SKM-1 (cell line): ENCODE measurements around the gene FARSA.
A peak's percentile ranks its signal among the peaks of the same experiment; 100 is the strongest.
"Not testable (repeated sequence)": the region's sequence is repeated elsewhere in the genome, so short reads cannot be mapped to it uniquely, and the experiment has no call there.

Experiments used
- DNase-seq: peaks from one replicate; lab custom pipeline; 2025; ENCODE audit not compliant: unreplicated experiment; lab: John Stamatoyannopoulos, UW

FARSA gene

GRCh38 chr19:12933287-12934072, at the start of gene FARSA:
TSS of gene FARSA (minus strand) at chr19:12933711. CDS start at chr19:12933696, 15 bp downstream.
- DNase-seq: peak; percentile 88

DNA sequence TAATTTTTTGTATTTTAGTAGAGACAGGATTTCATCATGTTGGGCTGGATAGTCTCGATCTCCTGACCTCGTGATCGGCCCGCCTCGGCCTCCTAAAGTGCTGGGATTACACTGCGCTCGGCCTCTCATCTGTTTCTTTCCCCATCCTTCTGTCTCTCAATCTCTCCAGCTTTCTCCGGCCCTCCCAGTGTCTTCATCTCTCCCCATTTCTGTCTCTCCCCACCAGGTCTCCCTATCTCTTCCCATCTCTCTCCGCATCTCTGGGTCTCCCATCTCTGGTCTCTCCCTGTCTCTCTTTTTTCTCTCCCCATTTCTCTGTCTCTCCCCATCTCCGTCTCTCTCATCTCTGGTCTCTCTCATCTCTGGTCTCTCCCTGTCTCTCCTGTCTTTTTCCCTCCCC, 49.6 kb upstream of the FARSA start:
- DNase-seq: no peak

DNA sequence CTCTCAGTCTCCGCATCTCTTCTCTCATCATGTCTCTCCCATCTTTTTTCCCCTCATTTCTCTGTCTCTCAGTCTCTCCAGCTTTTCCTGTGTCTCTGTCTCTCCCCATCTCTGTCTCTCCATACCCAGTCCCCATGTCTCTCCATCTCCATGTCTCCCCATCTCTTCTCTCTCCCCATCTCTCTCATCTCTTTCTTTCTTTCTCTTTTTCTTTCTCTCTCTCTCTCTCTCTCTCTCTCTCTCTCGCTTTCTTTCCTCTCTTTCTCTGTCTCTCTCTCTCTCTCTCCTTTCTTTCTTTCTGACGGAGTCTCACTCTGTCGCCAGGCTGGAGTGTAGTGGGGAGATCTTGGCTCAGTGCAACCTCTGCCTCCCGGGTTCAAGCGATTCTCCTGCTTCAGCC, 49.1 kb upstream of the FARSA start:
- no peak for DNase-seq

GRCh38 chr19:12979974-12980373, 46.5 kb upstream of the FARSA start:
- DNase-seq: no peak

- not testable (repeated sequence) for DNase-seq
These were observed 42.6 kb upstream of the FARSA start for GRCh38 chr19:12976109-12976508.

- no peak for DNase-seq
These were observed 41.8 kb upstream of the FARSA start for GRCh38 chr19:12975221-12975741.

DNA sequence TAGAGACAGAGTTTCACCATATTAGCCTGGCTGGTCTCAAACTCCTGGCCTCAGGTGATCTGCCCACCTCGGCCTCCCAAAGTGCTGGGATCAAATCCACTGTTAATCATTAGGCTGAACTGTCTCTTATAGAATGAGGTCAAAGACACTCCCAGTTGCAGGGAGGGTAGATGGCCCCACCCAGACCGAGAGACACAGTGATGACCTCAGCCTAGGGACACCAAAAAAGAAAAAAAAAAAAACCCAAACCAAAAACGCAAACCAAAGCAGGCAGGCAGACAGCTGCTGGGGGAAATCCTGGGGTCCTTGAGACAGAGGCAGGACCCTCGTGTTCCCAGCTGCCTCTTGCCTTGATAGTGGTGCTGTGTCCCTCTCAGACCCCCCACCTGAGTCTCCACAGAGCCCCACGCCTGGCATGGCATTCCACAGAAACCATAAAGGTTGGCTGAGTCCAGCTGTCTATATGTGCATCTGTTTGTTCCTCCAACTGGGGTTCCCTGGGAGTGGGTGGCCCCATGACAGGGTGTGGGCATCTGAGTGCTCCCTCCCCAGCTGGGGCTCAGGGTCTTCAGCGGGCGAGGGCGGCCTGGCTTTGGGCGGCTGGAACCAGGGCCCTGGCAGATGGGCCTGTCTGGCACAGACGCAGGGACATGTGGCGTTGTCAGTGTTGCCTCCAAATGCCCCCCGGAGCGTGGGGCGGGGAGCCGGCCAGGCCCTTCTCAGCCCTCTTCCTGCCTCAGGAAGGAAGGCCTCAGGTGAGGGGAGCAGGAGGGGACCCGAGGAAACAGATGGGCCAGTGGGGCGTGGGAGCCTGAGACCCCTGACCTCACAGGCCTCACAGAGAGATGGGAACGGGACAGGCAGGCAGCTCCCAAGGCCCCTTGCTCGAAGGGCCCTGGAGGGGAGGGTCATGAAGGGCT, 41.0 kb upstream of the FARSA start:
- no peak for DNase-seq

DNA sequence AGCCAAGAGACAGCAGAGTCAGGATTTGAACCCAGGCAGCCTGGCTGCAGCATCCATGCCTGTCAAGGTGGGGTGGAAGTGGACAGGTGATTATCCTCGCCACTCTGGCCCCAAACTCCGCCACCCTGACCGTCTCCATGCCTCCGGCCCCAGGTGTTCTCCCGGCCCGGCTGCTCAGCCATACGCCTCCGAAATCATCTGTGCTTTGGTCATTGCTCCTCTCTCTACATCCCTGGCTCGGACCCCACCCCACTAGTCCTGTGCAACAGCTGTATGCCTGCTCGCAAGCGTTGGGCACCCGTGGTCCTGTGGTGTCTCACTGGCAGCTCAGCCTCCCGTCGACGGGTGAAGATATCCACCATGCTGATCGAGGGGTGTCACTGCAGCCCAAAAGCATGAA, 39.7 kb upstream of the FARSA start:
- DNase-seq: no peak

- no peak for DNase-seq
These were observed 36.7 kb upstream of the FARSA start for GRCh38 chr19:12970070-12970820.

GRCh38 chr19:12969292-12969988, 35.9 kb upstream of the FARSA start, which contains the start of gene DAND5:
TSS of gene DAND5 (plus strand) at chr19:12969576. CDS start at chr19:12969661, 85 bp downstream.
- no peak for DNase-seq

DNA sequence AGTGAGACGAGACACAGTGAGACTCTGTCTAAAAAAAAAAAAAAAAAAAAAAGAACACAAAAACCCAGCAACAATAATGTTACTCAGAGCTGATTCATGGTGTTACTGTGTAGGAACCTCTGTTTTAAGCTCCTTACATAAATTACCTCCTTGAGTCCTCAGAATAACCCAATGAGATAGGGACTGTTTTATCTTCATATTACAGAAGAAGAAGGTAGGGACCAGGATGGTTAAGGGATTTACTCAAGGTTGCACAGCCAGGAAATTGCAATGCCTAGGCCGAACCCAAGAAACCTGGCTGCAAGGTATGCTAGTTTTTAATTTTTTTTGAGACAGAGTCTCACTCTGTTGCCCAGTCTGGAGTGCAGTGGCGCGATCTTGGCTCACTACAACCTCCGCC, 34.4 kb upstream of the FARSA start:
- DNase-seq: no peak

DNA sequence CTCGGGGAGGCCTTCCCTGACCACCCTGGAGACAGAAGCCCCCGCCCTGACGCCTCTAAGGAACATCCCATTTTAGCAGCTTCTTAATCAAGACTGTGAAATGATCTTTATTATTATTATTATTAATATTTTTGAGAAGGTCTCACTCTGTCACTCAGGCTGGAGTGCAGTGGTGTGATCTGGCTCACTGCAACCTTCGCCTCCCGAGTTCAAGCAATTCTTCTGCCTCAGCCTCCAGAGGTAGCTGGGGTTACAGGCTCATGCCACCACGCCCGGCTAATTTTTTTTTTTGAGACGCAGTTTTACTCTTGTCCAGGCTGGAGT, 32.3 kb upstream of the FARSA start:
- no peak for DNase-seq

- peak; percentile 53 for DNase-seq
These were observed 31.7 kb upstream of the FARSA start for GRCh38 chr19:12965017-12965811.

DNA sequence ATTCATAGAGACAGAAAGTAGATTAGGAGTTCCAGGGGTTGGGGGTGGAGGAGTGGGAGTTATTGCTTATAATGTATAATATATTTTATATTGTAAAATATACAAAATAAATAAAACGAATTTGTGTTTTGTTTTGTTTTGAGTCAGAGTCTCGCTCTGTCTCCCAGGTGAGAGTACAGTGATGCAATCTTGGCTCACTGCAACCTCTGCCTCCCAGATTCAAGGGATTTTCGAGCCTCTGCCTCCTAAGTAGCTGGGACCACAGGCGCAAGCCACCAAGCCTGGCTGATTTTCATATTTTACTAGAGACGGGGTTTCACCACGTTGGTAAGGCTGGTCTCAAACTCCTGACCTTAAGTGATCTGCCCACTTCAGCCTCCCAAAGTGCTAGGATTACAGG, 26.0 kb upstream of the FARSA start:
- no peak for DNase-seq

DNA sequence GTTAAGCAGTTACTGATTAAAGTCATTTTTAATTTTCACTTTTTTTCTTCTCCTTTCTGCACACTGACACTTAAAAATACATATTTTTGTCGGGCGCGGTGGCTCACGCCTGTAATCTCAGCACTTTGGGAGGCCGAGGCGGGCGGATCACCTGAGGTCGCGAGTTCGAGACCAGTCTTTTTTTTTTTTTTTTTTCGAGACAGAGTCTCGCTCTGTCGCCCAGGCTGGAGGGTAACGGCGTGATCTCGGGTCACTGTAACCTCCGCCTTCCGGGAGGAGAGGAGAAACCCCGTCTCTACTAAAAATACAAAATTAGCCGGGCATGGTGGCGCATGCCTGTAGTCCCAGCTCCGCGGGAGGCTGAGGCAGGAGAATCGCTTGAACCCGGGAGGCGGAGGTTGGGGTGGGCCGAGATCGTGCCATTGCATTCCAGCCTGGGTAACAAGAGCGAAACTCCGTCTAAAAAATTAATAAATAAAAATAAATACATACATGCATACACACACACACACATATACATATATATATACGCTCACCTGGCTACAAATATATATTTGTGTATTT, 24.0 kb upstream of the FARSA start:
- not testable (repeated sequence) for DNase-seq

DNA sequence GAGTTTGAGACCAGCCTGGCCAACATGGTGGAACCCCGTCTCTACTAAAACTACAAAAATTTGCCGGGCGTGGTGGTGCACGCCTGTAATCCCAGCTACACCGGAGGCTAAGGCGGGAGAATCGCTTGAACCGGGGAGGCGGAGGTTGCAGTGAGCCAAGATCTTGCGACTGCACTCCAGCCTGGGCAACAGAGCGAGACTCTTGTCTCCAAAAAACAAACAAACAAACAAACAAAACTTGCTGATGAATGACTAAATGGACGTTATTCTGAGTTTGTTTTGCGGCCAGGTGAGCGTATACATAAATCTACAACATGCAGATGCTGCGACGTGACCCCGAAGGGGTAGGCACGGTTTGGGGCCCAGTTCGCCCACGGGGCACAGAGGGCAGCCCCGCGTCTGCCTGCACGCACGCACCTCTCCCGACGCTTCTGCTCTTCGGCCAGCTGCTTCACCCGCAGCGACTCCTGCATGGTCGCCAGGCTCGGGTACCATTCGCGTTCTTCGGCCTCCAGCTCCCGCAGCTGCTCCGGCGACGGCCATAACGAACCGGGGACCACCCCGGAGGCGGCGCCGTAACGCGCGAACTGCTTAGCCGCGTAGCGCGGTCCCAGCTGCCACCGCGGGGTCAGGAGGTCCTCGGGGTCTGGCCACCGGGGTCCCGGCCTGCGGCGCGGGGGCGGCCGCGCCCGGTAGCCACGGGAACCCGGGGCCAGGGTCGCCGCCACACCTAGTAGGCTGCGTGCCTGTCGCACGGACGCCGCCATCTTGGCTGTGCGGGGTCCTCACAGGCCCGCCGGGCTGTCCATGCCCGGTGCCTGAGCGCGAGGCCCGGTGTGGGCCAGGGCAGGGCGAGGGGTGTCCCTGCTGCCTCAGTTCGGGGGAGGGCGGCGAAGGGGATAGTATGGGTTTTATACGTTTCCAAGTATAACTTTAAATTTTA, 23.2 kb upstream of the FARSA start, which contains the start of gene GADD45GIP1:
GADD45GIP1 (minus strand) TSS at position 778 of the 943 bp plus-strand sequence; CDS start at position 767, 11 bp downstream.
- peak; percentile 60 for DNase-seq

DNA sequence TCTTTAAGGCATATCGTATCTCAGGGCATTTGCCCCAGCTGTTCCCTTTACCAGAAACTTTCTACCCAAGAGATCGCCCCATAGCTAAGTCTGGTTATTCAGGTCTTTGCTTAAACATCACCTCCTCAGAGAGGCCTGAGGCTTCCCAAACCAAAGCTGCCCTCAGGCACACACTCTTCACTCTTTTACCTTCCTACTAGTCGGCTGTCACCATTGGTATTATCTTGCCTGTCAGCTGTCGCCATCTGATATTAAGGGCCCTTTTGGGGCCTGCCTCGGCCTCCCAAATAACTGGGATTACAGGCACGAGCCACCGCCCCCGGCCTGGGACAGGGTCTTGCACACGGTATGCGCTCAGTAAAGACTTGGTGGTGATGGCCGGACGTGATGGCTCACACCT, 22.5 kb upstream of the FARSA start:
- DNase-seq: no peak

GRCh38 chr19:12955575-12955974, 22.1 kb upstream of the FARSA start:
- not testable (repeated sequence) for DNase-seq
